GM06990 (cell line): Measurements from ENCODE around the gene WLS.

Experiments used
- DNase-seq: peaks from one replicate; pipeline ENCODE4 v3.0.0-alpha.2; 2011; ENCODE audit not compliant: insufficient read length; ENCODE audit errors: extremely low read depth
- H3K27me3 ChIP-seq: replicated peaks from 2 replicates; pipeline ENCODE4 v1.6.0; 2011; ENCODE audit warnings: low read length; ENCODE audit not compliant: control insufficient read depth, insufficient read depth
- H3K36me3 ChIP-seq: 2 replicates; pipeline ENCODE4 v1.5.1; 2011; ENCODE audit warnings: low read length; ENCODE audit not compliant: control insufficient read depth, insufficient read depth
- H3K4me3 ChIP-seq: replicated peaks from 2 replicates; pipeline ENCODE4 v1.5.1; 2011; ENCODE audit warnings: low read depth, mild to moderate bottlenecking, control low read depth, low read length
- CTCF ChIP-seq: IDR thresholded peaks from 2 replicates; pipeline ENCODE4 v1.5.1; 2011; ENCODE audit warnings: low read length, control low read depth, mild to moderate bottlenecking, inconsistent platforms; ENCODE audit not compliant: insufficient read depth, poor library complexity, severe bottlenecking

The WLS gene

GRCh38 chr1:68136187-68136586 is 96.1 kb downstream of the WLS start:
- Histone ChIP-seq H3K27me3 (no peaks in the 10 kb centered on the region), H3K4me3 (no peak overlapping the region), H3K36me3 (no peaks in the 10 kb centered on the region)
- no peak for DNase-seq
- TF ChIP-seq CTCF, result no peak

GRCh38 chr1:68132426-68133130 is 99.7 kb downstream of the WLS start:
- H3K36me3 ChIP-seq, result no peaks in the 10 kb centered on the region
- no peak for TF ChIP-seq CTCF
- no peak for DNase-seq

GRCh38 chr1:68131261-68131660 is 101.1 kb downstream of the WLS start:
- Histone ChIP-seq H3K27me3 (no peaks in the 10 kb centered on the region; the same call in none of the 2 replicates), H3K36me3 (no peaks in the 10 kb centered on the region), H3K4me3 (no peak overlapping the region)
- TF ChIP-seq CTCF, result no peak
- DNase-seq, result no peak

More at GRCh38 chr1:68132426-68133130, 99.7 kb downstream of the WLS start:
- H3K4me3 ChIP-seq, result no peak overlapping the region
- H3K27me3 ChIP-seq, result no peaks in the 10 kb centered on the region; the same call in none of the 2 replicates

- no peak for TF ChIP-seq CTCF
- H3K4me3 ChIP-seq, result no peak overlapping the region
- H3K36me3 ChIP-seq, result no peaks in the 10 kb centered on the region
- no peak for DNase-seq
- no peaks in the 10 kb centered on the region; the same call in none of the 2 replicates for H3K27me3 ChIP-seq
Measured at GRCh38 chr1:68129536-68130250, 102.6 kb downstream of the WLS start.

- Histone ChIP-seq H3K36me3 (no peaks in the 10 kb centered on the region), H3K27me3 (no peaks in the 10 kb centered on the region; the same call in none of the 2 replicates), H3K4me3 (no peak overlapping the region)
- no peak for DNase-seq
- TF ChIP-seq CTCF, result no peak
Measured at GRCh38 chr1:68128820-68129219, 103.5 kb downstream of the WLS start.
